ENCODE data around the gene SEMA4D.

Gene SEMA4D

GRCh38 chr9:89529243-89530035 lies 31.5 kb upstream of the SEMA4D start:
- Histone ChIP-seq H3K9me3 (ENCODE audit: insufficient read depth, low read length) (peaks cover 17% of the 10 kb centered on the region; the same call in 1 of the 2 replicates), H3K9ac (ENCODE audit: insufficient read length, low read depth) (no peak overlapping the region), H3K36me3 (ENCODE audit: insufficient read depth, insufficient read length, low read length) (no peaks in the 10 kb centered on the region), H3K27me3 (ENCODE audit: insufficient read depth, insufficient read length) (no peaks in the 10 kb centered on the region), H3K4me3 (ENCODE audit: insufficient read length, low read depth) (no peak overlapping the region), H3K4me1 (ENCODE audit: insufficient read depth, insufficient read length) (peaks cover 5% of the 10 kb centered on the region)
- TF ChIP-seq SUZ12 (IDR thresholded peaks at IDR 0.05; ENCODE audit: extremely low read depth, insufficient read depth, insufficient read length) (no peak), ZNF274 (IDR thresholded peaks at IDR 0.05; ENCODE audit: low read depth, low read length) (no peak), YY1 (IDR thresholded peaks at IDR 0.05; ENCODE audit: insufficient read depth, insufficient read length) (no peak)
- DNase-seq (ENCODE audit: low read depth, low spot score), result no peak

GRCh38 chr9:89528540-89528939 lies 30.6 kb upstream of the SEMA4D start:
- Histone ChIP-seq H3K27me3 (ENCODE audit: insufficient read depth, insufficient read length) (no peaks in the 10 kb centered on the region), H3K36me3 (ENCODE audit: insufficient read depth, insufficient read length, low read length) (no peaks in the 10 kb centered on the region), H3K4me3 (ENCODE audit: insufficient read length, low read depth) (no peak overlapping the region), H3K9ac (ENCODE audit: insufficient read length, low read depth) (no peak overlapping the region), H3K9me3 (ENCODE audit: insufficient read depth, low read length) (peaks cover 17% of the 10 kb centered on the region; the same call in 1 of the 2 replicates), H3K4me1 (ENCODE audit: insufficient read depth, insufficient read length) (peaks cover 4% of the 10 kb centered on the region)
- DNase-seq (ENCODE audit: low read depth, low spot score), result no peak
- TF ChIP-seq YY1 (IDR thresholded peaks at IDR 0.05; ENCODE audit: insufficient read depth, insufficient read length), result no peak
- no peak for TF ChIP-seq ZNF274 (IDR thresholded peaks at IDR 0.05; ENCODE audit: low read depth, low read length)
- TF ChIP-seq SUZ12 (IDR thresholded peaks at IDR 0.05; ENCODE audit: extremely low read depth, insufficient read depth, insufficient read length), result no peak

GRCh38 chr9:89528131-89528530 lies 30.2 kb upstream of the SEMA4D start:
- TF ChIP-seq SUZ12 (IDR thresholded peaks at IDR 0.05; ENCODE audit: extremely low read depth, insufficient read depth, insufficient read length) (no peak), YY1 (IDR thresholded peaks at IDR 0.05; ENCODE audit: insufficient read depth, insufficient read length) (no peak), ZNF274 (IDR thresholded peaks at IDR 0.05; ENCODE audit: low read depth, low read length) (no peak)
- no peaks in the 10 kb centered on the region for H3K36me3 ChIP-seq (ENCODE audit: insufficient read depth, insufficient read length, low read length)

GRCh38 chr9:89527084-89527483 lies 29.2 kb upstream of the SEMA4D start:
- H3K9me3 ChIP-seq (ENCODE audit: insufficient read depth, low read length), result peaks cover 17% of the 10 kb centered on the region; the same call in 1 of the 2 replicates
- no peak overlapping the region for H3K9ac ChIP-seq (ENCODE audit: insufficient read length, low read depth)
- H3K27me3 ChIP-seq (ENCODE audit: insufficient read depth, insufficient read length), result no peaks in the 10 kb centered on the region
- no peak for DNase-seq (ENCODE audit: low read depth, low spot score)
- H3K4me1 ChIP-seq (ENCODE audit: insufficient read depth, insufficient read length), result peaks cover 2% of the 10 kb centered on the region
- no peaks in the 10 kb centered on the region for H3K36me3 ChIP-seq (ENCODE audit: insufficient read depth, insufficient read length, low read length)
- no peak for TF ChIP-seq SUZ12 (IDR thresholded peaks at IDR 0.05; ENCODE audit: extremely low read depth, insufficient read depth, insufficient read length)
- H3K4me3 ChIP-seq (ENCODE audit: insufficient read length, low read depth), result no peak overlapping the region

More at GRCh38 chr9:89528131-89528530, 30.2 kb upstream of the SEMA4D start:
- H3K4me1 ChIP-seq (ENCODE audit: insufficient read depth, insufficient read length), result no peaks in the 10 kb centered on the region
- H3K9me3 ChIP-seq (ENCODE audit: insufficient read depth, low read length), result peaks cover 17% of the 10 kb centered on the region; the same call in 1 of the 2 replicates
- no peak for DNase-seq (ENCODE audit: low read depth, low spot score)
- no peak overlapping the region for H3K4me3 ChIP-seq (ENCODE audit: insufficient read length, low read depth)
- no peaks in the 10 kb centered on the region for H3K27me3 ChIP-seq (ENCODE audit: insufficient read depth, insufficient read length)
- no peak overlapping the region for H3K9ac ChIP-seq (ENCODE audit: insufficient read length, low read depth)

GRCh38 chr9:89526667-89527066 lies 28.8 kb upstream of the SEMA4D start:
- Histone ChIP-seq H3K4me1 (ENCODE audit: insufficient read depth, insufficient read length) (peaks cover 3% of the 10 kb centered on the region), H3K27me3 (ENCODE audit: insufficient read depth, insufficient read length) (no peaks in the 10 kb centered on the region), H3K36me3 (ENCODE audit: insufficient read depth, insufficient read length, low read length) (no peaks in the 10 kb centered on the region), H3K4me3 (ENCODE audit: insufficient read length, low read depth) (no peak overlapping the region), H3K9me3 (ENCODE audit: insufficient read depth, low read length) (peaks cover 14% of the 10 kb centered on the region; the same call in 1 of the 2 replicates), H3K9ac (ENCODE audit: insufficient read length, low read depth) (no peak overlapping the region)
- no peak for TF ChIP-seq ZNF274 (IDR thresholded peaks at IDR 0.05; ENCODE audit: low read depth, low read length)
- no peak for DNase-seq (ENCODE audit: low read depth, low spot score)

GRCh38 chr9:89525446-89526374 lies 27.8 kb upstream of the SEMA4D start:
- Histone ChIP-seq H3K4me3 (ENCODE audit: insufficient read length, low read depth) (no peak overlapping the region), H3K9ac (ENCODE audit: insufficient read length, low read depth) (no peak overlapping the region), H3K36me3 (ENCODE audit: insufficient read depth, insufficient read length, low read length) (no peaks in the 10 kb centered on the region), H3K27me3 (ENCODE audit: insufficient read depth, insufficient read length) (no peaks in the 10 kb centered on the region), H3K4me1 (ENCODE audit: insufficient read depth, insufficient read length) (peaks cover 3% of the 10 kb centered on the region), H3K9me3 (ENCODE audit: insufficient read depth, low read length) (peaks cover 6% of the 10 kb centered on the region; the same call in 1 of the 2 replicates)
- TF ChIP-seq SUZ12 (IDR thresholded peaks at IDR 0.05; ENCODE audit: extremely low read depth, insufficient read depth, insufficient read length) (no peak), ZNF274 (IDR thresholded peaks at IDR 0.05; ENCODE audit: low read depth, low read length) (no peak), YY1 (IDR thresholded peaks at IDR 0.05; ENCODE audit: insufficient read depth, insufficient read length) (no peak)
- no peak for DNase-seq (ENCODE audit: low read depth, low spot score)

GRCh38 chr9:89524963-89525362 lies 27.1 kb upstream of the SEMA4D start:
- TF ChIP-seq ZNF274 (IDR thresholded peaks at IDR 0.05; ENCODE audit: low read depth, low read length) (no peak), YY1 (IDR thresholded peaks at IDR 0.05; ENCODE audit: insufficient read depth, insufficient read length) (no peak), SUZ12 (IDR thresholded peaks at IDR 0.05; ENCODE audit: extremely low read depth, insufficient read depth, insufficient read length) (no peak)
- Histone ChIP-seq H3K36me3 (ENCODE audit: insufficient read depth, insufficient read length, low read length) (no peaks in the 10 kb centered on the region), H3K9me3 (ENCODE audit: insufficient read depth, low read length) (no peaks in the 10 kb centered on the region), H3K4me3 (ENCODE audit: insufficient read length, low read depth) (no peak overlapping the region), H3K4me1 (ENCODE audit: insufficient read depth, insufficient read length) (peaks cover 3% of the 10 kb centered on the region), H3K9ac (ENCODE audit: insufficient read length, low read depth) (no peak overlapping the region), H3K27me3 (ENCODE audit: insufficient read depth, insufficient read length) (no peaks in the 10 kb centered on the region)
- DNase-seq (ENCODE audit: low read depth, low spot score), result no peak

Data from NT2/D1 (cell line).